HEK293 (cell line): ENCODE measurements around the gene DYNC2I2.

Experiments
- CTCF ChIA-PET: fragments of 350-600 bp; formaldehyde crosslinking; extraction: SDS; loops from one replicate; lab custom pipeline; 2021; ENCODE audit warnings: antibody characterized with exemption; lab: Yijun Ruan, JAX
- POLR2A ChIA-PET: fragments of 300-600 bp; formaldehyde crosslinking; extraction: SDS; loops from one replicate; lab custom pipeline; 2020; ENCODE audit warnings: antibody characterized with exemption, inconsistent platforms; lab: Yijun Ruan, JAX
- H3K27ac ChIP-seq: fragments of 200-500 bp; sonication (Bioruptor generic); 2 replicates; pipeline ENCODE4 v1.5.1; 2014; ENCODE audit warnings: low read depth, low read length, control low read depth, inconsistent platforms; ENCODE audit errors: extremely low read depth
- H3K36me3 ChIP-seq, 2 experiments: fragments of 200-500 bp in 1 of 2; sonication (Bioruptor generic) in 1 of 2; 1 replicate in 1 of 2; 2 replicates in 1 of 2; pipeline ENCODE4 v1.5.1; 2014 to 2017; ENCODE audit warnings: inconsistent platforms in 2 of 2, low read length in 2 of 2; ENCODE audit not compliant: control insufficient read depth in 2 of 2, insufficient read depth in 1 of 2
- H3K4me1 ChIP-seq: fragments of 200-500 bp; sonication (Bioruptor generic); 2 replicates; pipeline ENCODE4 v1.5.1; 2014; ENCODE audit warnings: mild to moderate bottlenecking, low read length, inconsistent platforms; ENCODE audit not compliant: control insufficient read depth, insufficient read depth
- H3K4me3 ChIP-seq: 2 replicates; pipeline ENCODE4 v1.5.1; 2011; ENCODE audit warnings: low read depth, mild to moderate bottlenecking, control low read depth, low read length, moderate library complexity
- H3K9me3 ChIP-seq: fragments of 200-500 bp; sonication (Bioruptor generic); 2 replicates; pipeline ENCODE4 v1.5.1; 2014; ENCODE audit warnings: low read depth, low read length, inconsistent platforms; ENCODE audit not compliant: control insufficient read depth, insufficient read depth
- EGR2 ChIP-seq: fragments of 450-650 bp; formaldehyde crosslinking; IDR thresholded peaks from 2 replicates; pipeline ENCODE4 v1.5.1; 2016; ENCODE audit warnings: low read depth, missing biosample characterization, missing genetic modification characterization
- GFI1B ChIP-seq: fragments of 450-650 bp; formaldehyde crosslinking; IDR thresholded peaks from 2 replicates; pipeline ENCODE4 v1.5.1; 2016; ENCODE audit warnings: missing biosample characterization, missing genetic modification characterization
- GLIS2 ChIP-seq: fragments of 450-650 bp; formaldehyde crosslinking; IDR thresholded peaks from 2 replicates; pipeline ENCODE4 v1.5.1; 2016; ENCODE audit warnings: missing biosample characterization, missing genetic modification characterization
- OVOL3 ChIP-seq: fragments of 450-650 bp; formaldehyde crosslinking; IDR thresholded peaks from 2 replicates; pipeline ENCODE4 v1.5.1; 2016; ENCODE audit warnings: missing biosample characterization, missing genetic modification characterization
- YY1 ChIP-seq: fragments of 450-650 bp; formaldehyde crosslinking; IDR thresholded peaks from 2 replicates; pipeline ENCODE4 v1.5.1; 2018; ENCODE audit warnings: missing biosample characterization, missing genetic modification characterization
- ZBTB21 ChIP-seq: fragments of 450-650 bp; formaldehyde crosslinking; IDR thresholded peaks from 2 replicates; pipeline ENCODE4 v1.5.1; 2017; ENCODE audit warnings: missing biosample characterization, missing genetic modification characterization
- ZFHX2 ChIP-seq: fragments of 450-650 bp; formaldehyde crosslinking; conservative IDR thresholded peaks from 2 replicates; pipeline ENCODE4 v1.5.1; 2016; ENCODE audit warnings: missing biosample characterization, missing genetic modification characterization
- ZNF132 ChIP-seq: fragments of 450-650 bp; formaldehyde crosslinking; IDR thresholded peaks from 2 replicates; pipeline ENCODE4 v1.5.1; 2017; ENCODE audit warnings: missing biosample characterization, missing genetic modification characterization, borderline replicate concordance
- ZNF138 ChIP-seq: fragments of 450-650 bp; formaldehyde crosslinking; IDR thresholded peaks from 2 replicates; pipeline ENCODE4 v1.5.1; 2016; ENCODE audit warnings: missing biosample characterization, missing genetic modification characterization, borderline replicate concordance
- ZNF223 ChIP-seq: fragments of 450-650 bp; formaldehyde crosslinking; IDR thresholded peaks from 2 replicates; pipeline ENCODE4 v1.5.1; 2016; ENCODE audit warnings: missing biosample characterization, missing genetic modification characterization
- ZNF571 ChIP-seq: fragments of 450-650 bp; formaldehyde crosslinking; IDR thresholded peaks from 2 replicates; pipeline ENCODE4 v1.5.0; 2017; ENCODE audit warnings: missing biosample characterization, missing genetic modification characterization
- ZNF660 ChIP-seq: fragments of 450-650 bp; IDR thresholded peaks from 2 replicates; pipeline ENCODE4 v1.5.1; 2018; ENCODE audit warnings: missing biosample characterization, mild to moderate bottlenecking, missing genetic modification characterization
- ZNF768 ChIP-seq: fragments of 450-650 bp; formaldehyde crosslinking; IDR thresholded peaks from 2 replicates; pipeline ENCODE4 v1.5.1; 2018; ENCODE audit warnings: missing biosample characterization, mild to moderate bottlenecking, missing genetic modification characterization
- ZNF777 ChIP-seq: fragments of 450-650 bp; formaldehyde crosslinking; IDR thresholded peaks from 2 replicates; pipeline ENCODE4 v1.5.1; 2017; ENCODE audit warnings: missing biosample characterization, missing genetic modification characterization, borderline replicate concordance
- ZNF830 ChIP-seq: fragments of 450-650 bp; IDR thresholded peaks from 2 replicates; pipeline ENCODE4 v1.5.0; 2018; ENCODE audit warnings: missing biosample characterization, missing genetic modification characterization, low read depth, mild to moderate bottlenecking, moderate library complexity
- TF ChIP-seq, protein P1 (sequence below): fragments of 450-650 bp; formaldehyde crosslinking; IDR thresholded peaks from 2 replicates; pipeline ENCODE4 v1.5.1; 2016; ENCODE audit warnings: missing biosample characterization, missing genetic modification characterization, borderline replicate concordance
- TF ChIP-seq, protein P2 (sequence below): fragments of 450-650 bp; formaldehyde crosslinking; IDR thresholded peaks from 2 replicates; pipeline ENCODE4 v1.5.1; 2016; ENCODE audit warnings: missing biosample characterization, missing genetic modification characterization
- TF ChIP-seq, protein P3 (sequence below): fragments of 450-650 bp; IDR thresholded peaks from 2 replicates; pipeline ENCODE4 v1.5.1; 2018; ENCODE audit warnings: missing biosample characterization, mild to moderate bottlenecking, missing genetic modification characterization
- TF ChIP-seq, protein P4 (sequence below): fragments of 450-650 bp; formaldehyde crosslinking; IDR thresholded peaks from 2 replicates; pipeline ENCODE4 v1.5.1; 2016; ENCODE audit warnings: missing biosample characterization, missing genetic modification characterization, low read depth

The DYNC2I2 gene

DNA sequence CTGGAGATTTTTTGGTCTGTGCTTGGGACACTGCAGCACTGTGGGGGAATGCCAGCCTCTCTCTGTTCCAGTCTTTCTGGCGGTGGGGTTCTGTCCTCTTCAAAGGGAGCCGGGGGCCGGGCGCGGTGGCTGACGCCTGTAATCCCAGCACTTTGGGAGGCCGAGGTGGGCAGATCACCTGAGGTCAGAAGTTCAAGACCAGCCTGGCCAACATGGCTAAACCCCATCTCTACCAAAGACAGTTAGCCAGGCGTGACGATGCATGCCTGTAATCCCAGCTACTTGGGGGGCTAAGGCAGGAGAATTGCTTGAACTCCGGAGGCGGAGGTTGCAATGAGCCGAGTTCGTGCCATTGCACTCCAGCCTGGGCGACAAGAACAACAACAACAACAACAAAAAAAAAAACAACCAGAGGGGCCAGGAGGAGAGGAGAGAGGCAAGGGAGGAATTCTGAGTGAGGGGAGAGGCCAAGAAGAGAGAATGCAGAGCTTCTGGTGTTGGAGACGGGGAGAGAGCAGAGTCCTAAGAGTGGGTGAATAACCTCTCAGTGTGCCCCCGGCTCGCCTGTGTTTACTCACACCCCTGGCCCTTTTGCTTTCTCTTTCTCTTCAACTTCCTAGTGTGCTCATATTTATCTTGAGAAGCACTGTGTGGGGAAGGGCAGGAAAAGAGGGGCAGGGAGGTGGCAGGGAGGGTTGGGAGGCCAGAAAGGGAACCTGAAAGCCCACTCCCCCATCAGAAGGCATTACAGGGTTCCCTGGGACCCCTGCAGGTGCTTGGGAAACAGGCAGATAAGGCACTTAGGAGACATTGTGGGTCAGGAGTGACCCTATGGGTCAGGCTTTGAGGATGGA lies 29.2 kb upstream of the DYNC2I2 start:
- Histone ChIP-seq H3K9me3 (no peaks in the 10 kb centered on the region), H3K36me3 (peaks cover 0 to 9% of the 10 kb centered on the region in 2 experiments; a peak in 2 of 3 replicates), H3K4me3 (no peak overlapping the region), H3K4me1 (no peaks in the 10 kb centered on the region), H3K27ac (no peak overlapping the region; the same call in 1 of the 2 replicates)
- TF ChIP-seq ZNF830 (tag by site-specific recombination) (no peak), ZNF768 (tag by site-specific recombination) (no peak), ZFHX2 (peak; percentile 39), ZNF571 (tag by site-specific recombination) (no peak), EGR2 (tag by site-specific recombination) (peak; percentile 27; the same call in 1 of the 2 replicates)
- TF ChIP-seq, protein P1, sequence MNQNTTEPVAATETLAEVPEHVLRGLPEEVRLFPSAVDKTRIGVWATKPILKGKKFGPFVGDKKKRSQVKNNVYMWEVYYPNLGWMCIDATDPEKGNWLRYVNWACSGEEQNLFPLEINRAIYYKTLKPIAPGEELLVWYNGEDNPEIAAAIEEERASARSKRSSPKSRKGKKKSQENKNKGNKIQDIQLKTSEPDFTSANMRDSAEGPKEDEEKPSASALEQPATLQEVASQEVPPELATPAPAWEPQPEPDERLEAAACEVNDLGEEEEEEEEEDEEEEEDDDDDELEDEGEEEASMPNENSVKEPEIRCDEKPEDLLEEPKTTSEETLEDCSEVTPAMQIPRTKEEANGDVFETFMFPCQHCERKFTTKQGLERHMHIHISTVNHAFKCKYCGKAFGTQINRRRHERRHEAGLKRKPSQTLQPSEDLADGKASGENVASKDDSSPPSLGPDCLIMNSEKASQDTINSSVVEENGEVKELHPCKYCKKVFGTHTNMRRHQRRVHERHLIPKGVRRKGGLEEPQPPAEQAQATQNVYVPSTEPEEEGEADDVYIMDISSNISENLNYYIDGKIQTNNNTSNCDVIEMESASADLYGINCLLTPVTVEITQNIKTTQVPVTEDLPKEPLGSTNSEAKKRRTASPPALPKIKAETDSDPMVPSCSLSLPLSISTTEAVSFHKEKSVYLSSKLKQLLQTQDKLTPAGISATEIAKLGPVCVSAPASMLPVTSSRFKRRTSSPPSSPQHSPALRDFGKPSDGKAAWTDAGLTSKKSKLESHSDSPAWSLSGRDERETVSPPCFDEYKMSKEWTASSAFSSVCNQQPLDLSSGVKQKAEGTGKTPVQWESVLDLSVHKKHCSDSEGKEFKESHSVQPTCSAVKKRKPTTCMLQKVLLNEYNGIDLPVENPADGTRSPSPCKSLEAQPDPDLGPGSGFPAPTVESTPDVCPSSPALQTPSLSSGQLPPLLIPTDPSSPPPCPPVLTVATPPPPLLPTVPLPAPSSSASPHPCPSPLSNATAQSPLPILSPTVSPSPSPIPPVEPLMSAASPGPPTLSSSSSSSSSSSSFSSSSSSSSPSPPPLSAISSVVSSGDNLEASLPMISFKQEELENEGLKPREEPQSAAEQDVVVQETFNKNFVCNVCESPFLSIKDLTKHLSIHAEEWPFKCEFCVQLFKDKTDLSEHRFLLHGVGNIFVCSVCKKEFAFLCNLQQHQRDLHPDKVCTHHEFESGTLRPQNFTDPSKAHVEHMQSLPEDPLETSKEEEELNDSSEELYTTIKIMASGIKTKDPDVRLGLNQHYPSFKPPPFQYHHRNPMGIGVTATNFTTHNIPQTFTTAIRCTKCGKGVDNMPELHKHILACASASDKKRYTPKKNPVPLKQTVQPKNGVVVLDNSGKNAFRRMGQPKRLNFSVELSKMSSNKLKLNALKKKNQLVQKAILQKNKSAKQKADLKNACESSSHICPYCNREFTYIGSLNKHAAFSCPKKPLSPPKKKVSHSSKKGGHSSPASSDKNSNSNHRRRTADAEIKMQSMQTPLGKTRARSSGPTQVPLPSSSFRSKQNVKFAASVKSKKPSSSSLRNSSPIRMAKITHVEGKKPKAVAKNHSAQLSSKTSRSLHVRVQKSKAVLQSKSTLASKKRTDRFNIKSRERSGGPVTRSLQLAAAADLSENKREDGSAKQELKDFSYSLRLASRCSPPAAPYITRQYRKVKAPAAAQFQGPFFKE (tag by site-specific recombination), result no peak
- TF ChIP-seq, protein P2, sequence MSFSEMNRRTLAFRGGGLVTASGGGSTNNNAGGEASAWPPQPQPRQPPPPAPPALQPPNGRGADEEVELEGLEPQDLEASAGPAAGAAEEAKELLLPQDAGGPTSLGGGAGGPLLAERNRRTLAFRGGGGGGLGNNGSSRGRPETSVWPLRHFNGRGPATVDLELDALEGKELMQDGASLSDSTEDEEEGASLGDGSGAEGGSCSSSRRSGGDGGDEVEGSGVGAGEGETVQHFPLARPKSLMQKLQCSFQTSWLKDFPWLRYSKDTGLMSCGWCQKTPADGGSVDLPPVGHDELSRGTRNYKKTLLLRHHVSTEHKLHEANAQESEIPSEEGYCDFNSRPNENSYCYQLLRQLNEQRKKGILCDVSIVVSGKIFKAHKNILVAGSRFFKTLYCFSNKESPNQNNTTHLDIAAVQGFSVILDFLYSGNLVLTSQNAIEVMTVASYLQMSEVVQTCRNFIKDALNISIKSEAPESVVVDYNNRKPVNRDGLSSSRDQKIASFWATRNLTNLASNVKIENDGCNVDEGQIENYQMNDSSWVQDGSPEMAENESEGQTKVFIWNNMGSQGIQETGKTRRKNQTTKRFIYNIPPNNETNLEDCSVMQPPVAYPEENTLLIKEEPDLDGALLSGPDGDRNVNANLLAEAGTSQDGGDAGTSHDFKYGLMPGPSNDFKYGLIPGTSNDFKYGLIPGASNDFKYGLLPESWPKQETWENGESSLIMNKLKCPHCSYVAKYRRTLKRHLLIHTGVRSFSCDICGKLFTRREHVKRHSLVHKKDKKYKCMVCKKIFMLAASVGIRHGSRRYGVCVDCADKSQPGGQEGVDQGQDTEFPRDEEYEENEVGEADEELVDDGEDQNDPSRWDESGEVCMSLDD (tag by site-specific recombination), result no peak
- ChIA-PET CTCF (interaction anchor here (0.9 to 2.2 kb wide), 3 partner anchors 14 to 167 kb away, joined by 3 to 7 read pairs (median 4); no protein-coding TSS in a partner anchor), POLR2A (interaction anchor here (0.6 to 2.3 kb wide), 5 partner anchors 10 to 24 kb away, joined by 3 to 16 read pairs (median 11); no protein-coding TSS in a partner anchor)

DNA sequence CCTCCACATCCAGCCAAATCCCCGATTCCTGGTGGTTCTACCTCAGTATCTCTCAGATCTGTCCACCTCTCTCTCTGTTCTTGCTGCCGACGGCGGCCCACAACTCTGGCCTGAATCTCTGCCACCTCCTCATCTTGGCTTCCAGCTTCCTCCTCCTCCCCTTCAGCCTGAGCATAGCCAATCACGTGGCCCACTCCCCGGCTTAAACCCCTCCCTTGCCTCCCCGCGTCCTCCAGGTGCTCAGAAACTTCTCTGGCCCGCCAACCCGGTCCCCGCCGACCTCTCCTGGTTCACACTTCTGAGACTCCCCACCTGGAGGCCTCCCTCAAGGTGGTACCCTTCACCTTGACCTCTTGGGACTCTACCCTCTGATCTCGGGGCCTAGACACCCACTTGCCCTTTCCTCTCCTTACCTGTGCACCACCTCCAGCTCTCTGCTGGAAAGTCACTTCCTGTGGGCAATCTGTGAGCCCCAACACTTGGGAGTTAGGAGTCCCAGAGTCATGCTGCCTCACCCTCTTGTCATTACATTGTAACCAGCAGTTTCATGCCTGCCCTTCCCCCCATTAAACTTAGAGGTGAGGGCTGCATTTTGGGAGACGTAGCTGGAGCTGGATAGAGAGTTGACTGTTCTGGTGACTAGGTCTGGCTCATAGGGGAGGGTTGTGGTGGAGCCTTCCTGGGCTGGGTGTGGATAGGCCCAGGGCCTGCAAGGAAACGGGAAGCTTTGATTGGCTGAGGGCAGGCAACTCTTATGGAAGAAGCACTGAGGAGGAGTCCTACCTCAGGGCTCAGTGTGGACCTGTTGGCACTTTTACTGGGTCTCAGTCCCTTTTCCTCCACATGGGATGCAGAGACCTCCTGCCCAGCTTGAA lies 27.9 kb upstream of the DYNC2I2 start:
- no peaks in the 10 kb centered on the region for H3K4me1 ChIP-seq
- H3K4me3 ChIP-seq, result peak overlapping the region; percentile 65
- ChIA-PET POLR2A (interaction anchor here (0.5 to 2.3 kb wide), 18 partner anchors 8 to 145 kb away, joined by 3 to 16 read pairs (median 7); partner anchors contain the start of genes DYNC2I2, ENDOG, PKN3 and SPOUT1), CTCF (interaction anchor here (0.5 to 0.9 kb wide), 8 partner anchors 15 to 344 kb away, joined by 3 to 4 read pairs (median 3); partner anchors contain the start of gene PKN3)
- peak overlapping the region; percentile 78 for H3K27ac ChIP-seq
- H3K36me3 ChIP-seq, result no peaks in the 10 kb centered on the region; a peak in 1 of 3 replicates
- no peaks in the 10 kb centered on the region for H3K9me3 ChIP-seq
- no peak for TF ChIP-seq YY1
- TF ChIP-seq GLIS2 (tag by site-specific recombination), result peak; percentile 86
- no peak for TF ChIP-seq ZBTB21 (tag by site-specific recombination)
- TF ChIP-seq ZNF777, result no peak
- no peak for TF ChIP-seq ZNF223 (tag by site-specific recombination)
- TF ChIP-seq OVOL3, result no peak
- no peak for TF ChIP-seq ZNF132 (tag by site-specific recombination)
- TF ChIP-seq ZNF138 (tag by site-specific recombination), result no peak
- no peak for TF ChIP-seq ZNF768 (tag by site-specific recombination)
- no peak for TF ChIP-seq ZNF660 (tag by site-specific recombination)
- no peak for TF ChIP-seq GFI1B (tag by site-specific recombination)
- TF ChIP-seq, protein P3, sequence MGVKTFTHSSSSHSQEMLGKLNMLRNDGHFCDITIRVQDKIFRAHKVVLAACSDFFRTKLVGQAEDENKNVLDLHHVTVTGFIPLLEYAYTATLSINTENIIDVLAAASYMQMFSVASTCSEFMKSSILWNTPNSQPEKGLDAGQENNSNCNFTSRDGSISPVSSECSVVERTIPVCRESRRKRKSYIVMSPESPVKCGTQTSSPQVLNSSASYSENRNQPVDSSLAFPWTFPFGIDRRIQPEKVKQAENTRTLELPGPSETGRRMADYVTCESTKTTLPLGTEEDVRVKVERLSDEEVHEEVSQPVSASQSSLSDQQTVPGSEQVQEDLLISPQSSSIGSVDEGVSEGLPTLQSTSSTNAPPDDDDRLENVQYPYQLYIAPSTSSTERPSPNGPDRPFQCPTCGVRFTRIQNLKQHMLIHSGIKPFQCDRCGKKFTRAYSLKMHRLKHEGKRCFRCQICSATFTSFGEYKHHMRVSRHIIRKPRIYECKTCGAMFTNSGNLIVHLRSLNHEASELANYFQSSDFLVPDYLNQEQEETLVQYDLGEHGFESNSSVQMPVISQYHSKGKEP (tag by site-specific recombination), result no peak
- TF ChIP-seq, protein P4, sequence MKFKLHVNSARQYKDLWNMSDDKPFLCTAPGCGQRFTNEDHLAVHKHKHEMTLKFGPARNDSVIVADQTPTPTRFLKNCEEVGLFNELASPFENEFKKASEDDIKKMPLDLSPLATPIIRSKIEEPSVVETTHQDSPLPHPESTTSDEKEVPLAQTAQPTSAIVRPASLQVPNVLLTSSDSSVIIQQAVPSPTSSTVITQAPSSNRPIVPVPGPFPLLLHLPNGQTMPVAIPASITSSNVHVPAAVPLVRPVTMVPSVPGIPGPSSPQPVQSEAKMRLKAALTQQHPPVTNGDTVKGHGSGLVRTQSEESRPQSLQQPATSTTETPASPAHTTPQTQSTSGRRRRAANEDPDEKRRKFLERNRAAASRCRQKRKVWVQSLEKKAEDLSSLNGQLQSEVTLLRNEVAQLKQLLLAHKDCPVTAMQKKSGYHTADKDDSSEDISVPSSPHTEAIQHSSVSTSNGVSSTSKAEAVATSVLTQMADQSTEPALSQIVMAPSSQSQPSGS (tag by site-specific recombination), result no peak
